VCaP (cell line): ENCODE data around the gene PNPO.

Source experiments
- H3K27ac ChIP-seq: fragments of 450-650 bp; 2 replicates; pipeline ENCODE4 v1.5.1; 2017
- CTCF ChIP-seq: fragments of 450-650 bp; conservative IDR thresholded peaks from 2 replicates; pipeline ENCODE4 v1.5.1; 2017; ENCODE audit warnings: mild to moderate bottlenecking, moderate library complexity

Gene PNPO

DNA sequence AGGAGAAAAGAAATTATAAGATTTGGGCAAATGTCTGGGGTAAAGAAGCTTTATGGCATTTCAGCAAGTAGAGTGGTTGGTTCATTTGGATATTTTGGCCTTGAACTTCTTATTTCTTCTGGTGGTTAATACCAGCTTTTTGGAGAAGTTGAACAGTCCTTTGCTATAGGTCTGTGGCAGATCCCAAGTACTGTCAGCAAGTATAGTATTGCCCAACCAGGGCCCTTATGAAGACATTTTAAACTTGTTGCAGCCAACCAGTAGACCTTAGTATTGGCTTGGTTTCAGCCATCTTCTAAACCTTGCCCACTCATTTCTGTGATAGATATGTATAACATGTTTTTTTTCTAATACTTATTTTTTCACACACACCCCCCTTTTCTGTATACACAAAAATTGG lies 43.1 kb upstream of the PNPO start:
- no peak overlapping the region for H3K27ac ChIP-seq
- TF ChIP-seq CTCF = no peak

GRCh38 chr17:47899643-47900042 lies 41.7 kb upstream of the PNPO start:
- no peak overlapping the region for H3K27ac ChIP-seq

DNA sequence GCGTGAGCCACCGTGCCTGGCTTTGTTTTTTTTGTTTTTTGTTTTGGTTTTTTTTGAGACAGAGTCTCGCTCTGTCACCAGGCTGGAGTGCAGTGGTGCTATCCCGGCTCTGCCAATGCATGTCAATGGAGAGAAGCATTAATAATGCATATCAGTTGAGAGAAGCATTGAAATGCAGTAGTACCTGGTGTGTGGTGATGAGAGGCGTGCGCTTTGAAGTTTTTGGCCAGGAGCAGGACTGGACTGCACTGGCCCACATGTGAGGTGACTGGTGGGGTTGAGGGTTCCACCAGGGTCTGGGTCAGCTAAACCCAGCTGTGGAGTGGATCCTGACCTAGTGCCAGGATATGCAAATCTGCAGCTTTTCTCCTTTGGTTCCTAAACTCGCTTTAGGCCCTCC lies 39.9 kb upstream of the PNPO start:
- TF ChIP-seq CTCF = no peak
- no peak overlapping the region for H3K27ac ChIP-seq

More at GRCh38 chr17:47899643-47900042, 41.7 kb upstream of the PNPO start:
- no peak for TF ChIP-seq CTCF

DNA sequence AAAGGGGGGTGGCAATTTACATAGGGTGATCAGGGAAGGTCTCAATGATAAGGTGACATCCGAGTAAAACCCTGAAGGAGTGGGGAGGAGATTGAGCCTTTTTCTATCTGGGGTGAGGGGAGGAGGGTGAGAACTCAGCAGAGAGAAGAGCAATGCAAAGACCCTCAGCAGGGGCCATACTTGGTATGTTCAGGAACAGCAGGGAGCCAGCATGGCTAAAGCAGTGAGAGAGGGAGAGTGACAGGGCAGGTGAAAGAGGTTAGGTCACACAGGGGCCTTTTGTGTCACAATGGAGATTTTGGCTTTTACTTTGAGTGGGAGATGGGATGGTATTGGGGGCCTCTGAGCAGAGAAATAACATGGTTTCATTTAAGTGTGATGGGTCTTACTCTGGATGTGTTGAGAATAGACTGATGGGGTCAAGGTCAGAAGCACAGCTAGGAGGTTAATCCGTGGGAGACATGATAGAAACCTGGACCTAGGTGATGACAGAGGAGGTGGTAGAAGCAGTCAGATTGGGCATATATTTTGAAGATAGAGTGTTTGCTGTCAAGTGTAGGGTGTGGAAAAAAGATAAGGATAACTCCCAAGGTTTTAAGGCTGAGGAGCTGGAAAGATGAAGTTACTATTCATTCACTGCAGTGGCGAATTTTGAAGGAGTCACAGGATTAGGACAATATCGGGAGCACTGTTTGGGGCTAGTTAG lies 39.2 kb upstream of the PNPO start:
- no peak overlapping the region for H3K27ac ChIP-seq

DNA sequence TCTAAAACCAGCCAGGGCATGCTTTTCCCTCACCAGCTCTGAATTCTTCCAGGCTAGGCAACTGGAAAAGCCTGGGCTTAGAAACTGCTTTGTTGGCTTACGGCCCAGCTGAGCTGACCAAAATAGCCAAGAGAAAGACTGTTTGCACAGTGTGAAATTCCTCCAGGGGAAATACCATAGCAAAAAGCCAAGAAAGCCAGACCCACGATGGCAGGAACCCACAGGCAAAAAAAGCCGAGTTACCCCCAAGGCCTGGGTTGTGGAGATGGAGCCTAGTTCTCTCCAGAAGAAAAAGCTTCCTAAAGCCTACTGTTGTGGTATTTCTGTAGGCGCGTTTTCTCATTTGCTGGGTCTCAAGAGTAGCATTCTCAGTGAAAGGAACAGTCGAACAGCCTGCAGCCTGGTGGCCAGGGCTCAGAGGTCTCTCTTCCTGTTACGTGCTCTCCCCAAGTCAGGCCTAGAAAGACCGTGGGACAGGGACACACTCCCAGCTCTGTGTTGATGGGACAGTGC lies 36.1 kb upstream of the PNPO start:
- H3K27ac ChIP-seq = peak overlapping the region; percentile 33; the same call in 1 of the 2 replicates

More for the DNA sequence above, 39.2 kb upstream of the PNPO start:
- TF ChIP-seq CTCF = no peak

GRCh38 chr17:47906443-47906842 lies 34.9 kb upstream of the PNPO start:
- H3K27ac ChIP-seq = no peak overlapping the region
- no peak for TF ChIP-seq CTCF

More for the DNA sequence above, 36.1 kb upstream of the PNPO start:
- TF ChIP-seq CTCF = no peak

DNA sequence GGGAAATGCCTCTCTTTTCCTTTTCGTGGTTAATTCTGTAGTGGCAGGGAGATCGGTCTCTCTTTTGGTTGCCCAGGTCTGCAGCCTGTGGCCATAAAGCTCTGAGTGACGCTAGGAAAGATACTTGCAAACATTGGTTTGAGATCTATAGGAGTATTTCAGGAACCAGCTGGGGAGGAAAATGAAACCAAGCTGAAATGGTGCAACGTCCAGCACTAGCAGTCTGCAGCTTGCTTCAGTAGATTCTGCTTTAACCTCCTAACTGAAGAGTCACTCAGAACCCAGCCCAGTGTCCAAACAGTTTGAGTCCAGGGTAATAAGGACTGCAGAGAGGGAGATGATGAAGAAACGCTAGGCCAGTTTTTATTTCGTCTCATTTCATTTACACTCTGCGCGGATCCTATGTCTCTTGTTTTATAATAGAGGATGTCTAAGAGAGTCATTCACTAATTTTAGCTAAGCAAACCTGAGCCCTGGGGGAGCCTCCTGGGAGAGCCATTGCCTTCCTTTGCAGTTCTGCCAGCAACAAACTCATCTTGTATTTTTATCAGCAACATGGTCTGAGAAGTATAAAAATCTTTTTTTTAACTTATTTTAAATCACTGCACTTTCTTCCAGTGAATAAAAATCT lies 33.3 kb upstream of the PNPO start:
- no peak for TF ChIP-seq CTCF
- H3K27ac ChIP-seq = no peak overlapping the region
